H1 (cell line): ENCODE data around the gene KIF26A. TPM values are rescaled to one million over a fixed set of nuclear protein-coding genes. Genes with fewer than 3 reads are reported as not detected.

ENCODE experiments used
- CTCF ChIP-seq, 3 experiments: IDR thresholded peaks; 1 replicate in 2 of 3; 2 replicates in 1 of 3; pipeline versions ENCODE4 v1.5.1 to v1.6.1; 2011; ENCODE audit warnings: low read length in 3 of 3, mild to moderate bottlenecking in 3 of 3, inconsistent platforms in 2 of 3, low read depth in 1 of 3, moderate library complexity in 1 of 3; ENCODE audit not compliant: insufficient read depth in 1 of 3; ENCODE audit errors: control extremely low read depth in 1 of 3
- EZH2 ChIP-seq: fragments of 200-600 bp; sonication (generic); IDR thresholded peaks from 2 replicates; pipeline ENCODE4 v1.7.1; 2012; ENCODE audit warnings: low read depth, mild to moderate bottlenecking, moderate library complexity, low read length, inconsistent platforms; ENCODE audit not compliant: severe bottlenecking
- USF2 ChIP-seq: IDR thresholded peaks from 2 replicates; pipeline ENCODE4 v1.6.1; 2011; ENCODE audit warnings: low read length, improper control_type of control experiment
- YY1 ChIP-seq: IDR thresholded peaks from 2 replicates; pipeline ENCODE4 v1.6.1; 2011; ENCODE audit warnings: low read depth, mild to moderate bottlenecking, low read length
- ZNF274 ChIP-seq: IDR thresholded peaks from 2 replicates; pipeline ENCODE4 v1.7.0; 2012; ENCODE audit warnings: low read length, borderline replicate concordance; ENCODE audit errors: extremely low read depth
- polyA plus RNA-seq, 7 experiments: library from polyadenylated mRNA; depleted of rRNA in 3 of 7; stranded (reverse) in 5 of 7; unstranded in 2 of 7; fragments of >200 nt in 5 of 7; fragments of 200-250 nt in 2 of 7; gene quantifications; 1 replicate in 5 of 7; 2 replicates in 1 of 7; 4 replicates in 1 of 7; pipeline versions ENCODE4 v1.2.1 to v1.2.3, GENCODE V29; 2011 to 2013; ENCODE audit warnings: missing spikeins in 2 of 7, mixed read lengths in 2 of 7
- total RNA-seq: library from RNA; stranded (reverse); fragmentation: NEBNext Ultra II Directional; extraction: Animal tissue kit (Norgen Biotek cat#: 25700); gene quantifications from 2 replicates; pipeline ENCODE4 v1.2.1, GENCODE V29; 2021

The KIF26A gene
- total and polyA plus RNA-seq, 2 of the 8 experiments (the other 6 are each of a cell fraction or from before 2014, with no cell fraction given), result 11.5 to 41.6 TPM

GRCh38 chr14:104128981-104129380 is 9.4 kb upstream of the KIF26A start (continued):
- TF ChIP-seq CTCF (IDR thresholded peaks at IDR 0.05; ENCODE audit: control extremely low read depth in 1 of 3, insufficient read depth in 1 of 3, low read depth in 1 of 3, low read length in 3 of 3), result no peak
- no peak for TF ChIP-seq ZNF274
- TF ChIP-seq YY1, result no peak
- no peak for TF ChIP-seq EZH2
- no peak for TF ChIP-seq USF2
